Smooth muscle cell (in vitro differentiated cells): ENCODE results near the gene GNMT. TPM values are rescaled to one million over a fixed set of nuclear protein-coding genes. Genes with fewer than 3 reads are reported as not detected.
A peak's percentile ranks its signal among the peaks of the same experiment; 100 is the strongest.

ENCODE experiments used
- DNase-seq: peaks from one replicate; lab custom pipeline; 2025; ENCODE audit not compliant: unreplicated experiment; lab: John Stamatoyannopoulos, UW
- H2AFZ ChIP-seq: fragments of 200-600 bp; sonication (generic); 2 replicates; pipeline ENCODE4 v1.6.0; 2016; ENCODE audit warnings: antibody characterized with exemption, low read depth, mild to moderate bottlenecking
- H3F3A ChIP-seq: fragments of 200-600 bp; sonication (generic); 2 replicates; pipeline ENCODE4 v1.6.0; 2017; ENCODE audit warnings: antibody characterized with exemption, low read depth
- H3K27ac ChIP-seq: fragments of 200-600 bp; sonication (generic); 2 replicates; pipeline ENCODE4 v1.5.1; 2016; ENCODE audit warnings: low read depth, mild to moderate bottlenecking
- H3K27me3 ChIP-seq: fragments of 200-600 bp; sonication (generic); 2 replicates; pipeline ENCODE4 v1.6.1; 2016; ENCODE audit warnings: low read depth, mild to moderate bottlenecking
- H3K36me3 ChIP-seq: fragments of 200-600 bp; sonication (generic); 2 replicates; pipeline ENCODE4 v1.5.1; 2016; ENCODE audit warnings: low read depth
- H3K4me1 ChIP-seq: fragments of 200-600 bp; sonication (generic); 2 replicates; pipeline ENCODE4 v1.5.1; 2016; ENCODE audit warnings: low read depth
- H3K4me2 ChIP-seq: fragments of 200-600 bp; sonication (generic); 2 replicates; pipeline ENCODE4 v1.6.0; 2016; ENCODE audit warnings: mild to moderate bottlenecking
- H3K4me3 ChIP-seq: fragments of 200-600 bp; sonication (generic); 2 replicates; pipeline ENCODE4 v1.5.1; 2016; ENCODE audit warnings: mild to moderate bottlenecking
- H3K79me2 ChIP-seq: fragments of 200-600 bp; sonication (generic); 2 replicates; pipeline ENCODE4 v1.6.0; 2016; ENCODE audit warnings: low read depth, mild to moderate bottlenecking
- H3K9ac ChIP-seq: fragments of 200-600 bp; sonication (generic); 2 replicates; pipeline ENCODE4 v1.6.0; 2016; ENCODE audit warnings: low read depth
- H3K9me3 ChIP-seq: fragments of 200-600 bp; sonication (generic); replicated peaks from 2 replicates; pipeline ENCODE4 v1.5.1; 2016; ENCODE audit warnings: low read depth
- H4K20me1 ChIP-seq: fragments of 200-600 bp; sonication (generic); 2 replicates; pipeline ENCODE4 v1.6.0; 2016; ENCODE audit warnings: low read depth
- WGBS: methylation state at CpG from one replicate; pipeline ENCODE4 v1.1.7; 2016; ENCODE audit warnings: low lambda C conversion rate; 5-methylcytosine and 5-hydroxymethylcytosine counted together
- polyA plus RNA-seq: library from polyadenylated mRNA; unstranded; fragments of >200 nt; fragmentation: Nextera tagmentation; extraction: Ambion mirVana; gene quantifications from 2 replicates; pipeline ENCODE4 v1.2.1, GENCODE V29; 2016
- total RNA-seq: library from RNA; depleted of rRNA; stranded (reverse); fragments of >200 nt; gene quantifications from 2 replicates; pipeline ENCODE4 v1.2.3, GENCODE V29; 2014
- TF ChIP-seq, protein P1 (sequence below): fragments of 200-600 bp; sonication (generic); IDR thresholded peaks from 2 replicates; pipeline ENCODE4 v1.5.1; 2017; ENCODE audit warnings: borderline replicate concordance, mild to moderate bottlenecking, antibody characterized with exemption; ENCODE audit not compliant: insufficient read depth, poor library complexity, severe bottlenecking

GNMT gene
- total and polyA plus RNA-seq, 2 experiments from 2014 or later, result not detected

DNA sequence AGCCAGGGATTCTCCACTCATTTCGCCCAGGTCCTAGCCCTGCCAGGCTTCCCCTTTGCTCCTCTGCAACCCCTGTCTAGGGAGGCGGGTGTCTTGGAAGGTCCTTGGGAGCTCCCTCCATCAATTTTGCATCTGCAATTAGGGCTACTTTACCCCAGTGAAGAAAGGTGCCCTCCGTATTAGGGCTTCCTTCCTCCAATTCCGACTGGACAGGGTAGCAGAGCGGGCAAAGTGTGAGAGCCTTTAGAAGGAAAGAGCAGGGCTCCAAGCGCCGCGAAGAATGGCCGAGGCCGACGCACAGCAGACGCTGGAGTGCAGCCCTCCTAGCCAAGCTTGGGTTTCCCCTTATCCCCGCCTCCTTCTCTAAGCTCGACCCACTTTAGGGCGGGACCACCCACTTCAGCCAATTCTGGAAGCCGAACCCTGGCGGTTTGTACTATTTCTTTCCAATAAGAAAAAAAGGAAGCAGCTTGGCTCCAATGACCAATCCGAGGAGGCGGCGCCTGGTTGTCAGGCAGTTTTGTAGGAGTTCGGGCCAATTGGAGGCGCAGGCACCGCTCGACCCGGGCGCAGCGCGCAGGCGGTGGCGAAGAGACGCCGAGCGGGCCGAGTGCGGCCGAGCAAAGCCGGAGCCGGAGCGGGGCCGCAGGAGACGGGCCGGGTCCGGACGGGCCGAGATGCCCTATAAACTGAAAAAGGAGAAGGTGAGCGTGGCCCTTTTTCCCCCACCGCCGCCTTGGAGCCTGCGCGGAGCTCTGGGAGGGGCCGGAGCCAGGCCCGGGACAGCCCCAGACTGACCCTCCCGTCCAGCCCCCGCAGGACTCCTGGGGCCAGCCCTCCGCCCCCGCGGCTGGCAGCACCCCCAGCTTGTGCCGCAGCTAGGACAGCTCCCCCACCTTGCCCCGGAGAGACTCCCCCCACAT, 23.7 kb downstream of the GNMT start, which contains the start of gene PPP2R5D:
PPP2R5D (plus strand) TSS at position 570 of the 923 bp plus-strand sequence; CDS start at position 678, 108 bp downstream.
- WGBS, result 1% methylated on average over 49 of the region's 59 CpGs
- Histone ChIP-seq H3K36me3 (no peaks in the 10 kb centered on the region), H3K4me3 (peak within 1 kb of the TSS; percentile 73), H3K27me3 (no peaks in the 10 kb centered on the region), H3K4me1 (peaks cover 16% of the 10 kb centered on the region), H3F3A (peaks cover 8% of the 10 kb centered on the region), H3K27ac (peak within 1 kb of the TSS; percentile 84), H3K9ac (peak within 1 kb of the TSS; percentile 79), H3K4me2 (peak within 1 kb of the TSS; percentile 92), H4K20me1 (peaks cover 33% of the 10 kb centered on the region), H3K79me2 (peaks cover 27% of the 10 kb centered on the region), H2AFZ (peak within 1 kb of the TSS; percentile 93), H3K9me3 (no peaks in the 10 kb centered on the region)
- DNase-seq, result peak; percentile 81
- TF ChIP-seq, protein P1, sequence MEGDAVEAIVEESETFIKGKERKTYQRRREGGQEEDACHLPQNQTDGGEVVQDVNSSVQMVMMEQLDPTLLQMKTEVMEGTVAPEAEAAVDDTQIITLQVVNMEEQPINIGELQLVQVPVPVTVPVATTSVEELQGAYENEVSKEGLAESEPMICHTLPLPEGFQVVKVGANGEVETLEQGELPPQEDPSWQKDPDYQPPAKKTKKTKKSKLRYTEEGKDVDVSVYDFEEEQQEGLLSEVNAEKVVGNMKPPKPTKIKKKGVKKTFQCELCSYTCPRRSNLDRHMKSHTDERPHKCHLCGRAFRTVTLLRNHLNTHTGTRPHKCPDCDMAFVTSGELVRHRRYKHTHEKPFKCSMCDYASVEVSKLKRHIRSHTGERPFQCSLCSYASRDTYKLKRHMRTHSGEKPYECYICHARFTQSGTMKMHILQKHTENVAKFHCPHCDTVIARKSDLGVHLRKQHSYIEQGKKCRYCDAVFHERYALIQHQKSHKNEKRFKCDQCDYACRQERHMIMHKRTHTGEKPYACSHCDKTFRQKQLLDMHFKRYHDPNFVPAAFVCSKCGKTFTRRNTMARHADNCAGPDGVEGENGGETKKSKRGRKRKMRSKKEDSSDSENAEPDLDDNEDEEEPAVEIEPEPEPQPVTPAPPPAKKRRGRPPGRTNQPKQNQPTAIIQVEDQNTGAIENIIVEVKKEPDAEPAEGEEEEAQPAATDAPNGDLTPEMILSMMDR, result no peak

DNA sequence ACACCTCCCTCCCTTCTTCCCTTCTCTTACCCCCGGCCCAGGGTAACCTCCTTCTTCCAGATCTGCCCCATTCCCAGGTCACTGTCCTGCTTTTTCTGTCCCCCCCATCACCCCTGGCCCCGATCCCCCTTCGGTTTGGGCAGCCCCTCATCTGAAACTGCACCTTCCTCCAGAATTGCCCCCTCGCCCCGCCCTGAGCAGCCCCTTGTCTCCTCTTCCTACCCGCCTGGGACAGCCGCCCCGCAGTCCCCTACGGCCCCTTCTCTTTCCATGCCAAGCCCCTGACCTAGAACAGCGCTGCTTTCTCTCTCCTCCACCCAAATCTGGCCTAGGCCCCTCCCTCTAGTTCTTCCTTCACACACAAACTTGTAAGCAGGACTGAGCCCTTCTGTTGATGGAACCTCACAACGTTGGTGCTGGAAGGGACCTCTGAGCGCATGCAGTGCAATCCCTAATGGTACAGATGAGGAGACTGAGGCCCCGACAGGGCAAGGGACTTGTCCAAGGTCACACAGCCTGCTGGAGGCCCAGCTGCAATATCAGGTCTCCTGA, 24.4 kb downstream of the GNMT start:
- WGBS, result 27% methylated on average over 7 of the region's 13 CpGs
- peak overlapping the region; percentile 73 for H3K4me3 ChIP-seq
- peak overlapping the region; percentile 89 for H3K4me2 ChIP-seq
- TF ChIP-seq, protein P1, result no peak
- H2AFZ ChIP-seq, result peak overlapping the region; percentile 44
- peaks cover 2% of the 10 kb centered on the region for H3F3A ChIP-seq
- no peak for DNase-seq
- peak overlapping the region; percentile 79 for H3K9ac ChIP-seq
- H3K36me3 ChIP-seq, result no peaks in the 10 kb centered on the region
- peaks cover 27% of the 10 kb centered on the region for H3K79me2 ChIP-seq
- H4K20me1 ChIP-seq, result peaks cover 39% of the 10 kb centered on the region
- H3K4me1 ChIP-seq, result peaks cover 10% of the 10 kb centered on the region
- no peaks in the 10 kb centered on the region for H3K9me3 ChIP-seq
- H3K27ac ChIP-seq, result no peak overlapping the region
- H3K27me3 ChIP-seq, result no peaks in the 10 kb centered on the region

GRCh38 chr6:42987533-42988451, 27.2 kb downstream of the GNMT start:
- H3K9ac ChIP-seq, result no peak overlapping the region
- DNase-seq, result no peak
- no peak overlapping the region for H3K4me3 ChIP-seq
- 86% methylated on average over 5 of the region's 5 CpGs for WGBS
- H3K36me3 ChIP-seq, result no peaks in the 10 kb centered on the region
- no peaks in the 10 kb centered on the region for H3F3A ChIP-seq
- H3K4me2 ChIP-seq, result no peak overlapping the region
- no peak overlapping the region for H2AFZ ChIP-seq
- no peak overlapping the region for H3K27ac ChIP-seq
- TF ChIP-seq, protein P1, result no peak
- H3K4me1 ChIP-seq, result peaks cover 10% of the 10 kb centered on the region
- H4K20me1 ChIP-seq, result peaks cover 52% of the 10 kb centered on the region
- H3K9me3 ChIP-seq, result no peaks in the 10 kb centered on the region
- H3K79me2 ChIP-seq, result peaks cover 27% of the 10 kb centered on the region
- no peaks in the 10 kb centered on the region for H3K27me3 ChIP-seq
